ENCODE data around the gene ABCF1.

The ABCF1 gene

GRCh38 chr6:30641048-30641447 is 69.8 kb downstream of the ABCF1 start:
- DNase-seq = no peak

All from amniotic stem cell (primary cell).